Neural progenitor cell (in vitro differentiated cells): ENCODE data around the gene ARF1.

Experiments
- EZH2 ChIP-seq: fragments of 200-600 bp; sonication (generic); IDR thresholded peaks from 2 replicates; pipeline ENCODE4 v1.6.1; 2017; ENCODE audit warnings: antibody characterized with exemption, mild to moderate bottlenecking, moderate library complexity
- TF ChIP-seq, protein P1 (sequence below): fragments of 200-600 bp; sonication (generic); IDR thresholded peaks from 2 replicates; pipeline ENCODE4 v1.5.1; 2017; ENCODE audit warnings: antibody characterized with exemption, mild to moderate bottlenecking

DNA sequence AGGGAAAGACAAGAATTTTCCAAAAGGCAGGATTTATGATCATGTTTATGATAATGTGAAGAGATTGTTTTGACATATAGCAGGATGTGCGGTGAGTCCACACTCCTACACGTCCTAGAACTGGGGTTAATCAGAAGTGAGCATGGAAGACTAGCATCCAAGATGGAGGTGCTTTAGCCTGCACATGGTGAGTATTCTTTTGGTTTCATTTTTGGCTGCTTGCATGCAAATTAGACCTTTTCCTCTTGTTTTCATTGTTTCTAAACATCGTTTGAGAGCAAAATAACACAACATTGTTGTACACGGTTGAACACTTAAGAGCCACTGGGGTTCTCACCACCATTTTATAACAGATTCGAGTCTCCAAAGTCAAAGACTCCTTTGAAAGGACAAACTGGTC is 42.7 kb downstream of the ARF1 start:
- TF ChIP-seq, protein P1, sequence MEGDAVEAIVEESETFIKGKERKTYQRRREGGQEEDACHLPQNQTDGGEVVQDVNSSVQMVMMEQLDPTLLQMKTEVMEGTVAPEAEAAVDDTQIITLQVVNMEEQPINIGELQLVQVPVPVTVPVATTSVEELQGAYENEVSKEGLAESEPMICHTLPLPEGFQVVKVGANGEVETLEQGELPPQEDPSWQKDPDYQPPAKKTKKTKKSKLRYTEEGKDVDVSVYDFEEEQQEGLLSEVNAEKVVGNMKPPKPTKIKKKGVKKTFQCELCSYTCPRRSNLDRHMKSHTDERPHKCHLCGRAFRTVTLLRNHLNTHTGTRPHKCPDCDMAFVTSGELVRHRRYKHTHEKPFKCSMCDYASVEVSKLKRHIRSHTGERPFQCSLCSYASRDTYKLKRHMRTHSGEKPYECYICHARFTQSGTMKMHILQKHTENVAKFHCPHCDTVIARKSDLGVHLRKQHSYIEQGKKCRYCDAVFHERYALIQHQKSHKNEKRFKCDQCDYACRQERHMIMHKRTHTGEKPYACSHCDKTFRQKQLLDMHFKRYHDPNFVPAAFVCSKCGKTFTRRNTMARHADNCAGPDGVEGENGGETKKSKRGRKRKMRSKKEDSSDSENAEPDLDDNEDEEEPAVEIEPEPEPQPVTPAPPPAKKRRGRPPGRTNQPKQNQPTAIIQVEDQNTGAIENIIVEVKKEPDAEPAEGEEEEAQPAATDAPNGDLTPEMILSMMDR, result no peak
- TF ChIP-seq EZH2, result no peak
